Right lobe of liver (tissue), 6 donors: ENCODE measurements around the gene YWHAH. TPM values are rescaled to one million over a fixed set of nuclear protein-coding genes. Genes with fewer than 3 reads are reported as not detected.

Experiments
- ATAC-seq, 4 donors: fragments of 200-7000 bp; cut with Tn5 transposase; one replicate each; pipeline ENCODE4 v1.9.1; 2020; ENCODE audit warnings: mild to moderate bottlenecking in 4 of 4, moderate library complexity in 4 of 4
- DNase-seq, 3 donors: peaks; one replicate each; pipeline ENCODE4 v3.0.0-alpha.2; 2020
- H3K27ac ChIP-seq, 3 donors: fragments of 200-600 bp; one replicate each; pipeline ENCODE4 v1.8.0; 2022
- H3K27me3 ChIP-seq, 2 donors: fragments of 200-600 bp; one replicate each; pipeline ENCODE4 v1.8.0; 2022
- H3K36me3 ChIP-seq, 4 donors: fragments of 200-600 bp; sonication (generic) in 1 of 4; one replicate each; pipeline versions ENCODE4 v1.5.1 to v1.8.0; 2017 to 2022; ENCODE audit warnings: control low read depth in 1 of 4
- H3K4me1 ChIP-seq, 4 donors: fragments of 200-600 bp; sonication (generic) in 1 of 4; one replicate each; pipeline versions ENCODE4 v1.5.1 to v1.8.0; 2017 to 2022; ENCODE audit warnings: control low read depth in 1 of 4
- H3K4me3 ChIP-seq, 3 donors: fragments of 200-600 bp; one replicate each; pipeline ENCODE4 v1.8.0; 2022
- H3K9me3 ChIP-seq, 4 donors: fragments of 200-600 bp; sonication (generic) in 1 of 4; one replicate each; pipeline versions ENCODE4 v1.5.1 to v1.8.0; 2017 to 2022; ENCODE audit warnings: control low read depth in 1 of 4
- POLR2A ChIP-seq: fragments of 450-650 bp; IDR thresholded peaks from one replicate; pipeline ENCODE4 v1.6.1; 2017; ENCODE audit warnings: antibody characterized with exemption, mild to moderate bottlenecking
- WGBS: methylation state at CpG from one replicate; pipeline ENCODE4 v1.1.6; 2018; ENCODE audit warnings: low coverage, low lambda C conversion rate; ENCODE audit not compliant: insufficient coverage; ENCODE audit errors: missing lambda C conversion rate; 5-methylcytosine and 5-hydroxymethylcytosine counted together
- intact Hi-C, 2 donors: fragments of 100-400 bp; cut with DNase I; formaldehyde crosslinking; loops; one replicate each; pipeline versions ENCODE4 v1.11.2 to v1.14.1; 2022
- total RNA-seq, 6 experiments: library from RNA; depleted of rRNA in 2 of 6; stranded (reverse); fragments of >200 nt in 2 of 6; fragmentation: NEBNext Ultra II Directional in 3 of 6; extraction: Animal tissue kit (Norgen Biotek cat#: 25700) in 3 of 6; gene quantifications; one replicate each; pipeline versions ENCODE4 v1.1.0 to v1.2.4, GENCODE V29; 2016 to 2023
- TF ChIP-seq, protein P1 (sequence below), 4 donors: fragments of 200-600 bp in 3 of 4; fragments of 450-650 bp in 1 of 4; IDR thresholded peaks; one replicate each; pipeline versions ENCODE4 v1.5.1 to v1.8.0; 2016 to 2022; ENCODE audit warnings: antibody characterized with exemption in 4 of 4, mild to moderate bottlenecking in 2 of 4
- donor health status: DM: no; HTN: yes; CAD: no.
- donor health status: DM: no; HTN: no; CAD: no.
- donor health status: DM: no; HTN: no; CAD: no.
- donor health status: DM: no; HTN: yes; CAD: no.
- donor health status: DM: no; HTN: yes; CAD: no.

Gene YWHAH
- total RNA-seq, 6 experiments from 2014 or later: 35.8 to 97.5 (median 59.1) TPM

DNA sequence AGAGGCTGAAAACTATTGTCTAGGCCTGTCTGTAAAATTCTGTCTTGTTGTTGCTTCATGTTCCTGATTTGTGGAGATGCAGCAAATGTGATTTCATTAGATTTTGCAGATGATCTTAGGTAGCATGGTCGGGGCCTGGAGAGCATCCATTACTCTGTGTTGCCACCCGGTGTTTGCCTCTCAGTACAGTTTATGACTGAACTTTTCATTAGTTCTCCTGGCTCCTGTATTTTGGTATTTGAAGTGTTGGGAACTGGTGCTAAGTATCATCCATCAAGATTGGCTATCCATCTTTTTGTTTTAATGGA is 7.7 kb downstream of the YWHAH start:
- ATAC-seq: peak in 3 of 4 donors; percentile 23 to 37 (median 33)
- 71% methylated on average over 2 of the region's 2 CpGs for WGBS
- peaks cover 0 to 16% (median 11%) of the 10 kb centered on the region in 4 donors for H3K36me3 ChIP-seq
- H3K27ac ChIP-seq: peak overlapping the region in 1 of 3 donors; percentile 40
- H3K9me3 ChIP-seq: no peaks in the 10 kb centered on the region
- H3K4me3 ChIP-seq: no peak overlapping the region
- no peak for DNase-seq
- intact Hi-C loops: no loop called here
- peaks cover 0 to 20% (median 1%) of the 10 kb centered on the region in 4 donors for H3K4me1 ChIP-seq
- no peaks in the 10 kb centered on the region for H3K27me3 ChIP-seq
- TF ChIP-seq, protein P1, sequence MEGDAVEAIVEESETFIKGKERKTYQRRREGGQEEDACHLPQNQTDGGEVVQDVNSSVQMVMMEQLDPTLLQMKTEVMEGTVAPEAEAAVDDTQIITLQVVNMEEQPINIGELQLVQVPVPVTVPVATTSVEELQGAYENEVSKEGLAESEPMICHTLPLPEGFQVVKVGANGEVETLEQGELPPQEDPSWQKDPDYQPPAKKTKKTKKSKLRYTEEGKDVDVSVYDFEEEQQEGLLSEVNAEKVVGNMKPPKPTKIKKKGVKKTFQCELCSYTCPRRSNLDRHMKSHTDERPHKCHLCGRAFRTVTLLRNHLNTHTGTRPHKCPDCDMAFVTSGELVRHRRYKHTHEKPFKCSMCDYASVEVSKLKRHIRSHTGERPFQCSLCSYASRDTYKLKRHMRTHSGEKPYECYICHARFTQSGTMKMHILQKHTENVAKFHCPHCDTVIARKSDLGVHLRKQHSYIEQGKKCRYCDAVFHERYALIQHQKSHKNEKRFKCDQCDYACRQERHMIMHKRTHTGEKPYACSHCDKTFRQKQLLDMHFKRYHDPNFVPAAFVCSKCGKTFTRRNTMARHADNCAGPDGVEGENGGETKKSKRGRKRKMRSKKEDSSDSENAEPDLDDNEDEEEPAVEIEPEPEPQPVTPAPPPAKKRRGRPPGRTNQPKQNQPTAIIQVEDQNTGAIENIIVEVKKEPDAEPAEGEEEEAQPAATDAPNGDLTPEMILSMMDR (IDR thresholded peaks at IDR 0.05): no peak
- TF ChIP-seq POLR2A: no peak

GRCh38 chr22:31952472-31952871 is 8.1 kb downstream of the YWHAH start:
- Histone ChIP-seq H3K4me1 (peaks cover 0 to 20% (median 1%) of the 10 kb centered on the region in 4 donors), H3K27me3 (no peaks in the 10 kb centered on the region), H3K27ac (peak overlapping the region in 1 of 3 donors; percentile 40), H3K9me3 (no peaks in the 10 kb centered on the region), H3K4me3 (no peak overlapping the region), H3K36me3 (peaks cover 0 to 20% (median 11%) of the 10 kb centered on the region in 4 donors)
- intact Hi-C loops: no loop called here
- ATAC-seq (peak in 2 of 4 donors; percentile 40 to 91), DNase-seq (no peak)
- WGBS: 33% methylated on average over 2 of the region's 2 CpGs
- TF ChIP-seq POLR2A: no peak
- TF ChIP-seq, protein P1 (IDR thresholded peaks at IDR 0.05): no peak

DNA sequence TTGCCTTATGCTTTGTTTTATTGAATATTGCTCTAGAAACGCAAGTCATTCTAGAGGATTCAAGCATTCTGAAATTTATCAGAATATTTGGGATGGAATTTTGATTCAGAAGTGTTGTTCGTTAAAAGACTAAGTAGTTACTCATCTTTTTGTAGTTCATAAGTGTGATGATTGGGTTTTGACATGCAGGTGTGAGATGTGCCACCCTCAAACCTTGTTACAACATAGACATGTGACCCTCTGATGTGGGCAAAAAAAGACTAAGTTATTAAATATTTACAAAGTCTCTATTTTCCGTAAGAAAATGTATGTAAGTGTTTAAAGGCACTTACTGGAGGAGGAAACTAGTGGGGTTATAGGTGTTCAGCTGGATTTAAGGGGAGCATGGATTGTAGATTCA is 8.9 kb downstream of the YWHAH start:
- ATAC-seq (no peak), DNase-seq (no peak)
- TF ChIP-seq POLR2A: no peak
- TF ChIP-seq, protein P1 (IDR thresholded peaks at IDR 0.05): no peak
- H3K27me3 ChIP-seq: no peaks in the 10 kb centered on the region
- peaks cover 0 to 25% (median 9%) of the 10 kb centered on the region in 4 donors for H3K36me3 ChIP-seq
- H3K4me3 ChIP-seq: no peak overlapping the region
- intact Hi-C loops: no loop called here
- H3K9me3 ChIP-seq: no peaks in the 10 kb centered on the region
- peaks cover 0 to 20% (median 1%) of the 10 kb centered on the region in 4 donors for H3K4me1 ChIP-seq
- 77% methylated on average over 3 of the region's 3 CpGs for WGBS
- H3K27ac ChIP-seq: no peak overlapping the region

GRCh38 chr22:31954535-31955523 is 10.5 kb downstream of the YWHAH start:
- no peaks in the 10 kb centered on the region for H3K9me3 ChIP-seq
- H3K4me1 ChIP-seq: peaks cover 0 to 20% (median 1%) of the 10 kb centered on the region in 4 donors
- H3K27ac ChIP-seq: no peak overlapping the region
- no peaks in the 10 kb centered on the region for H3K27me3 ChIP-seq
- intact Hi-C loops: no loop called here
- 84% methylated on average over 8 of the region's 11 CpGs for WGBS
- TF ChIP-seq, protein P1 (IDR thresholded peaks at IDR 0.05): no peak
- no peak for TF ChIP-seq POLR2A
- no peak overlapping the region for H3K4me3 ChIP-seq
- DNase-seq (no peak), ATAC-seq (peak in 2 of 4 donors; percentile 19 to 22)
- H3K36me3 ChIP-seq: peaks cover 0 to 25% (median 9%) of the 10 kb centered on the region in 4 donors
